Erythroblast (primary cell): ENCODE measurements around the gene SUCNR1.
A peak's percentile ranks its signal among the peaks of the same experiment; 100 is the strongest.

ENCODE experiments used
- DNase-seq, 2 experiments: peaks; one replicate each; lab custom pipeline; 2025; lab: John Stamatoyannopoulos, UW
- GATA1 ChIP-seq: IDR thresholded peaks from 2 replicates; pipeline ENCODE4 v1.6.1; 2011; ENCODE audit warnings: low read depth, mild to moderate bottlenecking, control low read depth, low read length, moderate library complexity
- POLR2A ChIP-seq: IDR thresholded peaks from 2 replicates; pipeline ENCODE4 v1.6.1; 2011; ENCODE audit warnings: mild to moderate bottlenecking, low read length

Gene SUCNR1

DNA sequence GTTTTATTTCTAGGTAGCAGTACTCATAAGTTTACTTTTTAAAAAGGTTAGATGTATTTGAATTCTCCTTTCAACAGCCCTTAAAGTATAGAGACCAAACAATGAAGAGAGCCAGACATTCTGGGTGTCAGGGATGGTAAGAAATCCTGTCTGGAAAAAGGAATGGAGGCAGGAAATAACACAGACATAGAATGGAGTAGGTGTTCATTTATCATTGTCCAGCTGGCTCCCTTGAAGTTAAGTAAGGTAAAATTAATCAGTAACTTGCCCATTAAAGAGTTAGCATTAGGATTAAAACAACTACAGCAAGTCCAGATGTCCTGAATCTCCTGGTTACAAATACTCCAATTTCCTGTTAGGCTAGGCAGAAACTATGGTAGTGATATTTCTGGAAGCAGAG, 13.5 kb upstream of the SUCNR1 start:
- no peak for DNase-seq
- no peak for TF ChIP-seq POLR2A
- TF ChIP-seq GATA1 = no peak

DNA sequence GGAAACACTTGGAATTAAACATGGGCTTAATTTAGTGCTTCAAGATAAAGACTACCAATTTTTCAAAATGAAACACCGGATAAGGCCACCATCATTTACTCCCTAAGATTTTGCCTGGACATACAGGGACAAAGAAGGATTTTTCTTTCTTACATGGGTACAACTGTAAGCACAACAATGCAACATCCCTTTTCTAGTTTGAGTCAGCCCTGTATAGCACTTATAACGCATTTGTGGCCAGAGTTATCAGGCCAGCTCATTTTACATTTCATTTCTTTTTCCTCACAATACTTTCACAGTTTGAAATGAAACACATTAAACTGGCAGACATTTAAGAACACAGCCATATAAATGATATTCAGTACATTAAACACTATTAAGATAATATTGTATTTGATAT, 9.8 kb upstream of the SUCNR1 start:
- DNase-seq = no peak
- TF ChIP-seq POLR2A (no peak), GATA1 (no peak)

DNA sequence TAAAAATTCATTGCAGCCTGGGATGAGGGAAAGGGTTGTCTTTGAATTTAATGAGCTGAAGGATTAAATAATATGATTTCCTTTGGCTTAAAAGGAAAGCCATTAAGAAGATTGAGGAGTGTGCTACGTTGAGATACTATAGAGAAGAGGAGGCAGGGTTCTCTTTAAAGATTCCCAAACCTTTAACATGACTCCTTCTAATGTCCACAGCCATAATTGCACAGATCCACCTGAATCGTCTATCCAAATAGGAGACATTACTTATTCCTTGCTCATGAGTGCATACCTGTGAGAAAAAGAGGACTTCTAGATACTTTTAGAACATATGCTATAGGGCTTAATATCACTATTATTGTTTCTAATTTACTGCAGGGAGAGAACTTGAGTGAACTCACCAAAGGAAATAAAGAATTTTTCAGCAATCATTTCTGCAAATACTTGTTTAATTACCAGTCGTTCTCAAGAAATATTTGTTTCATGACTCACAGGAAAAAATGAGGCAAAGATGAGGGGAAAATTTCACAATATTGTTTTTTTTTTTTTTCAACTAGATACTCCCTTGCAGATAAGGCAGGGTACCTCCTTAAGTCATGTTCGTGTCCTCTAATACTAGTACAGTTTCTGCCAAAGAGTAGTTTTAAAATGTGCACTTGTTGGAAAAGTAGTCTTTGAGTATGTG, 8.9 kb upstream of the SUCNR1 start:
- DNase-seq = peak in 1 of 2 experiments; percentile 12

DNA sequence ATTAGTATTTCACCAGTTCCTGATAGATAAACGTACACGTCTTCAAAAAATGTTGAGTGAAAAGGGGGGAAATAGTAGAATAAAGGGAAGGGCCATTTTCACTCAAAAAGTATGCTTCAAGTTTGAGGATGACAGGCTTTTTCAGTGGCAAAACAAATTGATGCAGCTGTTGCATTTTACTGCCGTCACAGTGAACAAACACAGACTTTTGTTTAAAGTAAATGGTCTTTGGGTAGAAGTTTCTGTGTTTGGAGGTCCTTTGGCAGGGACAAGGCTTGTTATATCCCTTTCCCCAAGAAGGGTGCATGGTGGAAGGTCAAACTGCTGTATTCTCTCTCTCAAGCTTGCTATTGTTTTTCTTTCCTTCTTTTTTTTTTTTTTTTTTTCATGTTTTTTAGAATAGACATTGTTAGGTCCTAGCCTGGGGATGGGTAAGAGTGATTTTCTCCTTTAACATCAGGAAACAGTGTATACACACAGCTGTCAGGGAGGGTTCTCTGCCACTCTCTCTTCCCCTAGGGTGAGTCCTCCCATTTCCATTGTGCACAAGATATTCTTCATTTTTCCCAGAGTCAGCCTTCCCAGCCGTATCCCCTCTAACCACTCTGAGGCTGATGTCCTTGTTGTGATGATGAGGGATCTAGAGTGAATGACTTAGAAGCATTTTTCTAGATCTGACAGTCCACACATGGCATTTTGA, 6.6 kb upstream of the SUCNR1 start:
- no peak for DNase-seq
- TF ChIP-seq GATA1 (no peak), POLR2A (no peak)

More for the DNA sequence above, 8.9 kb upstream of the SUCNR1 start:
- TF ChIP-seq POLR2A = no peak
- no peak for TF ChIP-seq GATA1

DNA sequence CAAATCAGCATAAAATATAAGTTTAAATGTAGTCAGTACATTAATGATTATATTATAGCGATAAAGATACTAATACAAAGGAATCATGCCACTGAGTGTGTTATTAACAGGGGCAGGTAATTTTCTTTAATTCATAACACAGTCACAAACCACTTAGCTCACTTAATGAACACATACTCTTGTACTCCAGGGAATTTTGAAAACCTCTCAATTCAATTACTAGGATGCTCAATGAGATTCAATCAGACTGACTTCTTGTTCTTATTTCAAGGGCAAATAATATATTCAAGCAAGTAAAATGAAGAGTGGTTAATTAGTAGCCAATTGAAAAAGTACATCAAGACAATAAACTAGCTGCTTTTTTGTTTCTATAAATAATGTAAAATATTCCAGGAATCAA, 5.8 kb upstream of the SUCNR1 start:
- TF ChIP-seq GATA1 (no peak), POLR2A (no peak)
- DNase-seq = no peak

DNA sequence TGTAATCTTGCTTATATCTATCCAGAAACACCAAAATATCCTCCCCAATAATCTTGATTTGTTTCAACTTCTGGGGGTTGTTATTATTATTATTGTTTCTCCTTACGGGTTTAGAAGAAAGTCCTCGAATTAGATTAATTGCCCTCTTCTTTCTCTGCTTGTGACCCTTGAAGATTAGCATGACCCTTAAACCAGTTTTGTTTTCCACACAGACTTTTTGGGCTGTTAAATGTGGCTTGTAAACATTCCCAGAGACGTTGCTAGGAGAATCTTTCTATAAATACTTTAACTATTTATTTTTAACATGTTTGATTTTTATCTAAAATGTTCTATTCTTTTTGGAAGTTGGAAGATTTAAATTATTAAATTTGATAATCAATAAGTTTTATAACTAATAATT, 4.3 kb upstream of the SUCNR1 start:
- no peak for DNase-seq
- TF ChIP-seq POLR2A = no peak
- no peak for TF ChIP-seq GATA1

DNA sequence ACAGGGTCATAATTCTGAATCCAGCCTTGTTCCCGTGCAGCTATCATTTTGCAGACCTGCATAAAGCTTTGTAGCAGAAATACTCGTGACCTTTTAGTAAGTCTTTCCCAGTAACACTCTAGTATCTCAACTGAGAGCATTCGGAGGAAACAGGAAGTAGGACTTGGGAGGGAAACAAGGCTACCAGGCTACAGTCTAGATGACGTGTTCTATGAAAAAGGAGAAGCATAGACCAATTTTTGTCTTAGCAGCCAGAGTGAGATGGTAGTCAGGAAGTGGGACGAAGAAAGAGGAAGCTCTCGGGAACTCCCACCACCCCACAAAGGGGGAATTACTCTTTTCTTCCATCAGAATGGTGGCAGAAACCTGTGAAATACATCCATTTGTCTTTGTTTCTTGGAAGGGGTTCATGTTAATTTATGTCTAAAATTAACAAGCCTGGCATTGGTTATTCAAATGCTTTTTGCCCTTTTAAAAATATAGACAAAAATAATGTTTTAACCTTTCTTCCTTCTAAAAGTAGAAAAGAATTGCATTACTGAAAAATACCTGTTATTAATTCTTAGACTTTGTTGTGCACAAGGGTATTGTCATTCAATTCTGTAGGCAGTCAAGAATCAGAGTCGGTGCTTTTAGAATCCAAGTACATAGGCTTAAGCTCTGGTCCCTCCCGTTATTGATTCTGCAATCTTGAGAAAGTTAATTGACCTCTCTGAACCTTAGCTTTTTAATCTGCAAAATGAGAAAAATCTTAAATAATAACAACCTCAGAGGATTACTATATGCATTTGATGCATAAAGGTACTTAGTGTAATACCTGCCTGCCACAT, 1.6 kb upstream of the SUCNR1 start:
- peak; percentile 26 to 33 for DNase-seq

DNA sequence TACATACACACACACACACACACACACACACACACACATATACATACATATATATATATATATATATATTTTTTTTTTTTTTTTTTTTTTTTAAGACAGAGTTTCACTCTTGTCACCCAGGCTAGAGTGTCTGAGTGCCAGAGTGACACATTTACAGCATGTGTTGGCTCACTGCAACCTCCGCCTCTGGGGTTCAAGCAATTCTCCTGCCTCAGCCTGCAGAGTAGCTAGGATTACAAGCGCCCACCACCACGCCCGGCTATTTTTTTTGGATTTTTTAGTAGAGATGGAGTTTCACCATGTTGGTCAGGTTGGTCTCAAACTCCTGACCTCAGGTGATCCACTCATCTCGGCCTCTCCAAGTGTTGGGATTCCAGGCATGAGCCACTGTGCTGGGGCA, 636 bp downstream of the SUCNR1 start:
- peak in 1 of 2 experiments; percentile 16 for DNase-seq

More for the DNA sequence above, 1.6 kb upstream of the SUCNR1 start:
- TF ChIP-seq GATA1 (no peak), POLR2A (no peak)

DNA sequence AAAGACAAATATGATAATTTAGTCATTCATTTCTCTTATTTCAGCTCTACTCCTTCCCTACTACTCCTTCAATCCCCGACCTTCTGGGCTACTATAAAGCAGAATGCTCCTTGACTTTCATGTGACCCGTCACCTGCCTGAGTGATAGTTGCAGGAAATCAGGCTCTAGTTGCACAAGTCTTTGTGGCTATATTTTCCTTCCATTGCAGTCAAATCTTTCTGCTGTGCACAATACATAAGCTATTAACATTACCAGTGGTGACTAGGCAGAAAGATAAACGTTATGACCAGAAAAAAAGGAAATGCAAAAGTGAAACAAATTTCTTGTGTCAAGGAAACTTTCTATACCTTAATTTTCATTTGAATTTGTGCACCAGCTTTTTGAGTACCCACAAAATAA, 2.3 kb downstream of the SUCNR1 start:
- TF ChIP-seq GATA1 (no peak), POLR2A (no peak)
- peak; percentile 68 to 79 for DNase-seq

DNA sequence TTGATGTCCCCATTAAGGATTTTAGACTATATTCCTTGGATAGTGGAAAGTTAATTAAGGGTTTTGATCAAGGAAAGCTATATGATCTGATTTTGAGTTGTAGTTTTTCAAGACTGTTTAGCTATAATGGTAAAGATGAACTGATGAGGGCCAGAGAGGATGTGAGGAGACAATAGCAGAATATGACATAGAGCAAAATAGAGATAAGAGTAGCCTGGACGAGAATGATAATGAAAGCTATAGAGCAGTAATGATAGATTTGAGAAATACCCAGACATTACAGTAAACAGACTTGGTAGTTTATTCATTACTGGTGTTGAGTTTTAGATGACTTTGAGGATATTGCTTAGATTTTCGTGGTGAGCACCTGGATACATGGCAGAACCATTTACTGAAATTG, 3.8 kb downstream of the SUCNR1 start:
- peak; percentile 47 to 78 for DNase-seq
- TF ChIP-seq POLR2A (no peak), GATA1 (no peak)

DNA sequence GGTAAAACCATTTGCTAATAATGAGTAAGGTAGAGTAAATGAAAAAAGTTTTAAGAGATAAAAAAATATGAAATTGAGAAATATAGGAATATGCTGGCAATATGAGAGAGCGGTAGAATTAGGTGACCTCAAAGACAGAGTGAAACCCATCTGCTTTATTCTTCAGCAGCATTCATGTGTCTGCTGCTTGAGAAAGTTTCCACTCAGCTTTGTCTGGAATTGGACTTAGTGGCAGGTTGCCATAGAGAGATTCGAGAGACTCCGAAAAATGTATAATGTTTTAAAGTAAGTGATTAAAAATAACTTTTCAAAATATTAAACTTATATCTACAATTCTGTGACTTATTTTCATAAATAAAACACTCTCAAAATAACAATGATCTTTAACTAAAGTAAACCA, 5.0 kb downstream of the SUCNR1 start:
- TF ChIP-seq POLR2A (no peak), GATA1 (no peak)
- no peak for DNase-seq

DNA sequence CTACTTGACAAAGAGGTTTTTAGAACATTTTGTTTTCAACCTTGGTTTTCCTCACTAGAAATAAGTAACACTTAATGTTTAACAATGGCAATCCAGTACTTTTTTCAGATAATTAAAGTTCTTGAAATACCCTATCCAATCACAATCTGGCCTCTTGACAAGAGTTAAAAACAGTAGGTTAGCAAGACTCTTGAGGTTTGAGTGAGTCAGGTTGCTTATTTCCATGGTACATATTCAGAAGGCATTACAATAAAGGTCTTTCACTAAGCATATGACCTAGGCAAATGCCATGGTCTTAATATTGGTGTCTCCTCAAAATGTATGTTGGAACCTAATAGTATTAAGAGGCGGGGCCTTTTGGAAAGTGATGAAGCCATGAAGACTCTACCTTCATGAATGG, 5.6 kb downstream of the SUCNR1 start:
- TF ChIP-seq GATA1 (no peak), POLR2A (no peak)
- no peak for DNase-seq

DNA sequence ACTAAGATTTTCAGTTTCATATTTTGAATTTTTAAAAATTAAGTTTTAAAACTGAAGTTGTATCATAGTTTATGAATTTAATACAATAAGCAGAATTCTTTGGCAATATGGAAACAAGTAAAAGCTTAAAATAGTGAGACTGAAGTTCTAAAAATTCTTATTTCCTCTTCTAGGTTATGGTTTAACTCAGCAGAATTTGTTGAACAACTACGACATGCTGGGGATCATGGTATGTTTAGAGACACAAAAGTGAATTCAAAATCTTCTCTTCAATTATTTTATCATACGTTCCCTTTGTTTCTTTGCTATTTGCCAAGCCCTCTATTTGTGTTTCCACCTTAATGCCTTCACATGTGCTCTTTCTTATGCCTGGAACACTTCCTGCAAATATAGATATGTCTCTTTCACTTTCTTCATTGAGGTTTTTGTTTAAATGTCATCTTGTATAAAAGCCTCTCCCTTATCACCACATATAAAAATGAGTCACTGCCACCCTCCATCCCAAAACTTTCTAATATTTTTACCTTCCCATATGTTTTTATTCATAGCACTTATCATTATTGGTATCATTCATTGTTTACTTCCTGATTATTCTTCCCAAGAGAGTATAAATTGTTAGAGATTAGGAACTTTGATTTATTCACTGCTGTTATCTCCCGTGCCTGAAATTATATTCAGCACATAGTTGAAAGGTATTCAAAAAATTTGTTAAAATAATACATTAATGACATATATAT, 6.4 kb downstream of the SUCNR1 start:
- TF ChIP-seq POLR2A = no peak
- no peak for TF ChIP-seq GATA1
- no peak for DNase-seq

DNA sequence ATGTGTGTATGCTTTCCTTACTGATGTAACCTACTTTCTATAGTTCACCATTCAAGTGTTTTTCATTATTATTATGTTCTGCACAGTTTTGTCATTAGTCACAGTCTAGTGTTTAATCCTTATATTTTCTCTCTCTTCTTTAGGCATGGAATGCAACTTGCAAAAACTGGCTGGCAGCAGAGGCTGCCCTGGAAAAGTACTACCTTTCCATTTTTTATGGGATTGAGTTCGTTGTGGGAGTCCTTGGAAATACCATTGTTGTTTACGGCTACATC, 6.9 kb downstream of the SUCNR1 start:
- TF ChIP-seq POLR2A = no peak
- no peak for TF ChIP-seq GATA1
- no peak for DNase-seq
